GM10266 (cell line): ENCODE data around the gene PLEKHO1.

Experiments used
- DNase-seq: peaks from one replicate; pipeline ENCODE4 v3.0.0; 2012; ENCODE audit errors: extremely low spot score
- CTCF ChIP-seq: IDR thresholded peaks from 2 replicates; pipeline ENCODE4 v1.5.1; 2012; ENCODE audit warnings: mild to moderate bottlenecking, low read depth; ENCODE audit not compliant: control insufficient read depth, insufficient read depth; ENCODE audit errors: missing control alignments

Gene PLEKHO1

GRCh38 chr1:150150133-150151021 lies 661 bp downstream of the PLEKHO1 start:
- no peak for TF ChIP-seq CTCF
- peak; percentile 33 for DNase-seq

- peak; percentile 65 for DNase-seq
- no peak for TF ChIP-seq CTCF
Measured at GRCh38 chr1:150151291-150152181, 1.8 kb downstream of the PLEKHO1 start.

- no peak for DNase-seq
- TF ChIP-seq CTCF, result no peak
Measured at GRCh38 chr1:150152182-150152536, 2.4 kb downstream of the PLEKHO1 start.

GRCh38 chr1:150152772-150153456 lies 3.2 kb downstream of the PLEKHO1 start:
- DNase-seq, result peak; percentile 2
- TF ChIP-seq CTCF, result no peak

- TF ChIP-seq CTCF, result no peak
- no peak for DNase-seq
Measured at GRCh38 chr1:150154143-150154542, 4.4 kb downstream of the PLEKHO1 start.

GRCh38 chr1:150155413-150156071 lies 5.8 kb downstream of the PLEKHO1 start:
- TF ChIP-seq CTCF, result no peak
- DNase-seq, result no peak
